Measurements from ENCODE around the gene SLC6A19. TPM values are rescaled to one million over a fixed set of nuclear protein-coding genes. Genes with fewer than 3 reads are reported as not detected.

The SLC6A19 gene
- total and polyA plus RNA-seq, 2 of the 4 experiments (the other 2 are of a cell fraction) = not detected

DNA sequence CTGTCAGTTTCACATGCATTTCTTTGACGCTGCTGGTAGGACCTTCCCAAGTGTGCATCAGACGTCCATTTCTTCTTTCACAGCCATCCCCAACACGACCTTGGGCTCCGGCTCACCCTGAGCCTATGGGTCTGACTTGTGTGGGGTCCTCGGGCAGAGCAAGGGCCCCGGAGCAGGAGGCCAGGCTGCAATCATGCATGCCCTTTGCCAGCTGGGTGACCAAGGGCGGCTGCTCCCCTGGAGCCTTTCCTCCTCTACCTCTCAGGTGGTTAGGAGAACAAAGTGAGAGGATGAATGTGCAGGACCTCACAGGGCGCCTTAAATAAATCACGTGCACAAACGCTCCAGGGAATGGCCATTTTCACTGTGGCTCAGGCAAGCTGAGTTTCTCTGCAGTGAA, 60.2 kb downstream of the SLC6A19 start:
- ATAC-seq (ENCODE audit: low read depth) = no peak
- H2BK15ac ChIP-seq (ENCODE audit: low read depth, low read length) = no peak overlapping the region
- TF ChIP-seq CEBPB (IDR thresholded peaks at IDR 0.05; ENCODE audit: low read depth, low read length) (no peak), ELK1 (IDR thresholded peaks at IDR 0.05; ENCODE audit: borderline replicate concordance, low read depth, low read length) (no peak), FOS (IDR thresholded peaks at IDR 0.05; ENCODE audit: low read depth, low read length) (no peak), RCOR1 (IDR thresholded peaks at IDR 0.05; ENCODE audit: insufficient replicate concordance, low read length) (no peak), BHLHE40 (IDR thresholded peaks at IDR 0.05; ENCODE audit: low read depth, low read length) (no peak), RFX5 (IDR thresholded peaks at IDR 0.05; ENCODE audit: low read depth, low read length) (no peak), CHD1 (IDR thresholded peaks at IDR 0.05; ENCODE audit: low read depth, low read length) (no peak)
- TF ChIP-seq, protein P1, sequence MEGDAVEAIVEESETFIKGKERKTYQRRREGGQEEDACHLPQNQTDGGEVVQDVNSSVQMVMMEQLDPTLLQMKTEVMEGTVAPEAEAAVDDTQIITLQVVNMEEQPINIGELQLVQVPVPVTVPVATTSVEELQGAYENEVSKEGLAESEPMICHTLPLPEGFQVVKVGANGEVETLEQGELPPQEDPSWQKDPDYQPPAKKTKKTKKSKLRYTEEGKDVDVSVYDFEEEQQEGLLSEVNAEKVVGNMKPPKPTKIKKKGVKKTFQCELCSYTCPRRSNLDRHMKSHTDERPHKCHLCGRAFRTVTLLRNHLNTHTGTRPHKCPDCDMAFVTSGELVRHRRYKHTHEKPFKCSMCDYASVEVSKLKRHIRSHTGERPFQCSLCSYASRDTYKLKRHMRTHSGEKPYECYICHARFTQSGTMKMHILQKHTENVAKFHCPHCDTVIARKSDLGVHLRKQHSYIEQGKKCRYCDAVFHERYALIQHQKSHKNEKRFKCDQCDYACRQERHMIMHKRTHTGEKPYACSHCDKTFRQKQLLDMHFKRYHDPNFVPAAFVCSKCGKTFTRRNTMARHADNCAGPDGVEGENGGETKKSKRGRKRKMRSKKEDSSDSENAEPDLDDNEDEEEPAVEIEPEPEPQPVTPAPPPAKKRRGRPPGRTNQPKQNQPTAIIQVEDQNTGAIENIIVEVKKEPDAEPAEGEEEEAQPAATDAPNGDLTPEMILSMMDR (conservative IDR thresholded peaks at IDR 0.05; ENCODE audit: low read depth, low read length) = no peak
- H3K56ac ChIP-seq (ENCODE audit: extremely low read depth, insufficient read depth, low read length) = no peak overlapping the region
- H3K9ac ChIP-seq (ENCODE audit: low read depth, low read length) = no peak overlapping the region
- H3K27ac ChIP-seq (ENCODE audit: insufficient read depth, low read length) = no peak overlapping the region
- H3K4me2 ChIP-seq (ENCODE audit: low read depth, low read length) = no peak overlapping the region
- no peak overlapping the region for H3K18ac ChIP-seq (ENCODE audit: low read depth, low read length)
- H3K4ac ChIP-seq (ENCODE audit: low read depth, low read length) = no peak overlapping the region
- H2AK5ac ChIP-seq (ENCODE audit: low read depth, low read length) = no peak overlapping the region
- no peak overlapping the region for H4K5ac ChIP-seq (ENCODE audit: low read depth, low read length)
- WGBS, 2 experiments (ENCODE audit: extremely low coverage in 2 of 2, insufficient read length in 1 of 2) = 60% methylated on average over 1 of the region's 10 CpGs; no CpG with 5 or more reads in 1 of the 2 experiments
- H3K79me1 ChIP-seq (ENCODE audit: low read depth in 1 of 2, low read length in 2 of 2) = no peaks in the 10 kb centered on the region
- no TSS peak for BruUV-seq (replicated peaks)
- no peak overlapping the region for H2BK20ac ChIP-seq (ENCODE audit: low read depth, low read length)
- no peaks in the 10 kb centered on the region for H4K20me1 ChIP-seq (ENCODE audit: insufficient read depth, low read length)
- no peaks in the 10 kb centered on the region for H3K36me3 ChIP-seq (ENCODE audit: control insufficient read depth, insufficient read depth, low read length)
- POLR2A ChIA-PET (ENCODE audit: unreplicated experiment) = no interaction called here
- in situ Hi-C loops (cut with MboI; ENCODE audit: low sequenced_read_pairs) = no loop called here
- no peak overlapping the region for H4K8ac ChIP-seq (ENCODE audit: low read depth in 2 of 2, low read length in 2 of 2)
- H3K9me1 ChIP-seq (ENCODE audit: insufficient read depth, low read length) = no peaks in the 10 kb centered on the region
- H3K9me3 ChIP-seq (ENCODE audit: control insufficient read depth, insufficient read depth, low read length) = peaks cover 57% of the 10 kb centered on the region
- intact Hi-C loops (cut with micrococcal nuclease) = no loop called here
- no peak overlapping the region for H2AK9ac ChIP-seq (replicated peaks; ENCODE audit: low read depth, low read length, poor library complexity)
- no peak overlapping the region for H4K91ac ChIP-seq (ENCODE audit: insufficient read depth, low read depth, low read length)
- no peak overlapping the region for H2BK5ac ChIP-seq (ENCODE audit: low read depth, low read length, poor library complexity, severe bottlenecking)
- H3K4me1 ChIP-seq (ENCODE audit: control insufficient read depth, insufficient read depth, low read length) = no peaks in the 10 kb centered on the region
- no peak overlapping the region for H2AFZ ChIP-seq (replicated peaks; ENCODE audit: low read length, poor library complexity)
- no peaks in the 10 kb centered on the region for H3K27me3 ChIP-seq (ENCODE audit: control insufficient read depth, insufficient read depth, low read length)
- CTCF ChIA-PET = interaction anchor here (0.5 kb wide), 1 partner anchor 327 kb away, joined by 3 read pairs; no protein-coding TSS in a partner anchor
- H3K4me3 ChIP-seq (ENCODE audit: insufficient read depth, low read depth, low read length) = no peak overlapping the region
- no peak overlapping the region for H3K23ac ChIP-seq (ENCODE audit: low read depth, low read length)
- H2BK120ac ChIP-seq (ENCODE audit: low read depth, low read length) = no peak overlapping the region
- dilution Hi-C loops (cut with HindIII; ENCODE audit: low sequenced_read_pairs, unreplicated experiment) = no loop called here
- DNase-seq = no peak
- no peak overlapping the region for H3K14ac ChIP-seq (replicated peaks; ENCODE audit: low read depth, low read length)

Data from IMR-90 (cell line).